HepG2 (cell line): ENCODE measurements around the gene MRE11. TPM values are rescaled to one million over a fixed set of nuclear protein-coding genes. Genes with fewer than 3 reads are reported as not detected.

Experiments
- ATAC-seq: fragments of 200-7000 bp; cut with Tn5 transposase; 3 replicates; pipeline ENCODE4 v1.9.1; 2020; ENCODE audit warnings: mild to moderate bottlenecking, moderate library complexity
- BruUV-seq: library from RNA; stranded (reverse); fragments of 400-500 nt; replicated peaks from 2 replicates; lab custom pipeline; 2021; lab: Mats Ljungman, UMichigan
- CTCF ChIA-PET: fragments of 300-600 bp; formaldehyde crosslinking; extraction: SDS; loops from one replicate; lab custom pipeline; 2021; ENCODE audit warnings: low total read pairs, inconsistent platforms, low intra/inter-chr PET ratio; lab: Yijun Ruan, JAX
- POLR2A ChIA-PET: fragments of 350-600 bp; sonication (Branson Sonifier 250); formaldehyde crosslinking; loops from one replicate; lab custom pipeline; 2020; ENCODE audit warnings: antibody characterized with exemption, inconsistent platforms; lab: Yijun Ruan, JAX
- DNase-seq: peaks from one replicate; pipeline ENCODE4 v3.0.0-alpha.2; 2015; ENCODE audit warnings: low spot score
- FAIRE-seq: peaks from 3 replicates; lab custom pipeline; 2011; peaks lifted over from hg19 to GRCh38; lab: Jason Lieb, UNC
- H2AFZ ChIP-seq: one replicate; pipeline ENCODE4 v1.6.1; 2011; ENCODE audit warnings: low read length, inconsistent platforms
- H3K27ac ChIP-seq: fragments of 300-600 bp; 3 replicates; pipeline ENCODE4 v1.8.0; 2011; ENCODE audit warnings: mixed run types, mild to moderate bottlenecking, mixed read lengths, low read length, inconsistent platforms; ENCODE audit not compliant: insufficient read depth; ENCODE audit errors: extremely low read length
- H3K27me3 ChIP-seq, 2 experiments: fragments of 200-600 bp in 1 of 2; 2 replicates in 1 of 2; 3 replicates in 1 of 2; pipeline versions ENCODE4 v1.6.0 to v1.8.0; 2011; ENCODE audit warnings: low read length in 2 of 2, mild to moderate bottlenecking in 2 of 2, moderate library complexity in 2 of 2, inconsistent platforms in 1 of 2; ENCODE audit not compliant: insufficient read depth in 2 of 2, control insufficient read depth in 1 of 2
- H3K36me3 ChIP-seq, 2 experiments: fragments of 200-600 bp in 1 of 2; replicated peaks in 1 of 2; 2 replicates in 1 of 2; 3 replicates in 1 of 2; pipeline versions ENCODE4 v1.5.1 to v1.8.0; 2011; ENCODE audit warnings: low read length in 2 of 2, inconsistent platforms in 1 of 2; ENCODE audit not compliant: insufficient read depth in 2 of 2, control insufficient read depth in 1 of 2
- H3K4me1 ChIP-seq: 2 replicates; pipeline ENCODE4 v1.5.1; 2012; ENCODE audit warnings: low read length, inconsistent platforms; ENCODE audit not compliant: insufficient read depth
- H3K4me2 ChIP-seq: 2 replicates; pipeline ENCODE4 v1.6.0; 2011; ENCODE audit warnings: low read depth, low read length, inconsistent platforms
- H3K4me3 ChIP-seq, 3 experiments: fragments of 200-600 bp in 1 of 3; sonication (generic), shearing (Covaris generic) in 1 of 3; replicated peaks in 1 of 3; 2 replicates each; pipeline ENCODE4 v1.5.1; 2011 to 2016; ENCODE audit warnings: low read length in 3 of 3, inconsistent platforms in 2 of 3, low read depth in 2 of 3, mild to moderate bottlenecking in 2 of 3, control low read depth in 1 of 3, mixed read lengths in 1 of 3; ENCODE audit not compliant: insufficient read depth in 1 of 3
- H3K79me2 ChIP-seq: one replicate; pipeline ENCODE4 v1.6.1; 2011; ENCODE audit warnings: low read length, inconsistent platforms; ENCODE audit not compliant: insufficient read depth
- H3K9ac ChIP-seq: 2 replicates; pipeline ENCODE4 v1.6.0; 2011; ENCODE audit warnings: mild to moderate bottlenecking, low read depth, low read length, inconsistent platforms; ENCODE audit not compliant: insufficient read depth
- H3K9me3 ChIP-seq: 2 replicates; pipeline ENCODE4 v1.5.1; 2012; ENCODE audit warnings: mild to moderate bottlenecking, low read length
- H4K20me1 ChIP-seq: 2 replicates; pipeline ENCODE4 v1.6.0; 2011; ENCODE audit warnings: inconsistent platforms, mild to moderate bottlenecking, low read length, moderate library complexity; ENCODE audit not compliant: insufficient read depth
- JUNB ChIP-seq: sonication (generic); formaldehyde crosslinking; IDR thresholded peaks from 2 replicates; pipeline ENCODE4 v1.8.0; 2022; ENCODE audit warnings: missing genetic modification reagents, mild to moderate bottlenecking, borderline replicate concordance
- SALL1 ChIP-seq: sonication (generic); formaldehyde crosslinking; IDR thresholded peaks from 2 replicates; pipeline ENCODE4 v1.8.0; 2022; ENCODE audit warnings: mild to moderate bottlenecking, missing genetic modification reagents
- SMC3 ChIP-seq: IDR thresholded peaks from 2 replicates; pipeline ENCODE4 v1.6.1; 2011; ENCODE audit warnings: low read length, improper control_type of control experiment
- STAG1 ChIP-seq: sonication (generic); formaldehyde crosslinking; IDR thresholded peaks from 2 replicates; pipeline ENCODE4 v1.4.0; 2020; ENCODE audit warnings: missing genetic modification reagents
- ZNF724P ChIP-seq: sonication (generic); formaldehyde crosslinking; IDR thresholded peaks from 2 replicates; pipeline ENCODE4 v1.8.0; 2022; ENCODE audit warnings: missing genetic modification reagents, borderline replicate concordance
- WGBS: methylation state at CpG from one replicate; pipeline ENCODE4 v1.1.6; 2017; ENCODE audit warnings: low lambda C conversion rate; 5-methylcytosine and 5-hydroxymethylcytosine counted together
- in situ Hi-C: cut with HindIII; loops from 2 replicates; pipeline ENCODE4 v1.10.0; 2017; ENCODE audit warnings: low pct_unique_long_range_greater_than_20kb; ENCODE audit not compliant: extremely low pct_ligation_motif_present
- intact Hi-C: fragments of 100-400 bp; cut with micrococcal nuclease; formaldehyde crosslinking; loops from one replicate; pipeline ENCODE4 v1.10.0; 2022; ENCODE audit not compliant: unreplicated experiment
- polyA plus RNA-seq, 8 experiments: library from polyadenylated mRNA; depleted of rRNA in 3 of 8; stranded (reverse) in 7 of 8; unstranded in 1 of 8; fragments of >200 nt; fragmentation: Illumina TruSeq in 4 of 8; extraction: Trizol in 4 of 8; gene quantifications; 2 replicates each; pipeline versions ENCODE4 v1.2.1 to v1.2.3, GENCODE V29; 2011 to 2016; ENCODE audit warnings: low read depth in 4 of 8, missing spikeins in 1 of 8, mixed read lengths in 1 of 8; ENCODE audit not compliant: insufficient read depth in 1 of 8
- total RNA-seq, 5 experiments: library from RNA; depleted of rRNA; stranded (reverse); fragments of >200 nt; fragmentation: Illumina TruSeq; extraction: Trizol; gene quantifications; 2 replicates each; pipeline ENCODE4 v1.2.3, GENCODE V29; 2016; ENCODE audit warnings: low read depth in 1 of 5
- TF ChIP-seq, protein P1 (sequence below): IDR thresholded peaks from 2 replicates; pipeline ENCODE4 v1.4.0; 2020; ENCODE audit warnings: mild to moderate bottlenecking, missing genetic modification reagents
- TF ChIP-seq, protein P2 (sequence below): sonication (generic); formaldehyde crosslinking; IDR thresholded peaks from 2 replicates; pipeline ENCODE4 v1.4.0; 2020; ENCODE audit warnings: missing genetic modification reagents
- TF ChIP-seq, protein P3 (sequence below): sonication (generic); formaldehyde crosslinking; IDR thresholded peaks from 2 replicates; pipeline ENCODE4 v1.5.0; 2020; ENCODE audit warnings: mild to moderate bottlenecking, missing genetic modification reagents, moderate library complexity
- TF ChIP-seq, protein P4 (sequence below): sonication (generic); formaldehyde crosslinking; IDR thresholded peaks from 2 replicates; pipeline ENCODE4 v1.4.0; 2020; ENCODE audit warnings: missing genetic modification reagents, borderline replicate concordance
- TF ChIP-seq, protein P5 (sequence below): IDR thresholded peaks from 2 replicates; pipeline ENCODE4 v1.6.1; 2012; ENCODE audit warnings: low read depth, low read length, improper control_type of control experiment

The MRE11 gene
- total and polyA plus RNA-seq, 2 of the 13 experiments (the other 11 are each of a cell fraction or from before 2014, with no cell fraction given), result 7.2 to 37.3 TPM

DNA sequence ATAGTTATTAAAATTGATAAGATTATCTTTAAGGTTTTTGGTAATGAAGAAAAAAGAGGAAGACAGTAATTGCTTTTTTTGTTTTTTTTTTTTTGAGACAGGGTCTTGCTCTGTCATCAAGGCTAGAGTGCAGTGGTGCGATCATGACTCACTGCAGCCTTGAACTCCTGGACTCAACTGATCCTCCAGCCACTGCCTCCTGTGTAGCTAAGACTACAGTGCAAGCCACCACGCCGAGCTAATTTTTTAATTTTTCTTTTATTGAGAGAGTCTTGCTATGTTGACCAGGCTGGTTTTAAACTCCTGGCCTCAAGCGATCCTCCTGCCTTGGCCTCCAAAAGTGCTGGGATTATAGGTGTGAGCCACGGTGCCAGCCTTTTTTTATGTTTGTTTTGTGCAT lies 12.9 kb upstream of the MRE11 start (continued):
- TF ChIP-seq, protein P1, sequence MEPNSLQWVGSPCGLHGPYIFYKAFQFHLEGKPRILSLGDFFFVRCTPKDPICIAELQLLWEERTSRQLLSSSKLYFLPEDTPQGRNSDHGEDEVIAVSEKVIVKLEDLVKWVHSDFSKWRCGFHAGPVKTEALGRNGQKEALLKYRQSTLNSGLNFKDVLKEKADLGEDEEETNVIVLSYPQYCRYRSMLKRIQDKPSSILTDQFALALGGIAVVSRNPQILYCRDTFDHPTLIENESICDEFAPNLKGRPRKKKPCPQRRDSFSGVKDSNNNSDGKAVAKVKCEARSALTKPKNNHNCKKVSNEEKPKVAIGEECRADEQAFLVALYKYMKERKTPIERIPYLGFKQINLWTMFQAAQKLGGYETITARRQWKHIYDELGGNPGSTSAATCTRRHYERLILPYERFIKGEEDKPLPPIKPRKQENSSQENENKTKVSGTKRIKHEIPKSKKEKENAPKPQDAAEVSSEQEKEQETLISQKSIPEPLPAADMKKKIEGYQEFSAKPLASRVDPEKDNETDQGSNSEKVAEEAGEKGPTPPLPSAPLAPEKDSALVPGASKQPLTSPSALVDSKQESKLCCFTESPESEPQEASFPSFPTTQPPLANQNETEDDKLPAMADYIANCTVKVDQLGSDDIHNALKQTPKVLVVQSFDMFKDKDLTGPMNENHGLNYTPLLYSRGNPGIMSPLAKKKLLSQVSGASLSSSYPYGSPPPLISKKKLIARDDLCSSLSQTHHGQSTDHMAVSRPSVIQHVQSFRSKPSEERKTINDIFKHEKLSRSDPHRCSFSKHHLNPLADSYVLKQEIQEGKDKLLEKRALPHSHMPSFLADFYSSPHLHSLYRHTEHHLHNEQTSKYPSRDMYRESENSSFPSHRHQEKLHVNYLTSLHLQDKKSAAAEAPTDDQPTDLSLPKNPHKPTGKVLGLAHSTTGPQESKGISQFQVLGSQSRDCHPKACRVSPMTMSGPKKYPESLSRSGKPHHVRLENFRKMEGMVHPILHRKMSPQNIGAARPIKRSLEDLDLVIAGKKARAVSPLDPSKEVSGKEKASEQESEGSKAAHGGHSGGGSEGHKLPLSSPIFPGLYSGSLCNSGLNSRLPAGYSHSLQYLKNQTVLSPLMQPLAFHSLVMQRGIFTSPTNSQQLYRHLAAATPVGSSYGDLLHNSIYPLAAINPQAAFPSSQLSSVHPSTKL (CRISPR knock-in tag), result 0 out of 2 replicates have a peak, but pooled peaks have one; percentile 17
- 0 out of 2 replicates have a peak, but pooled peaks have one; percentile 19 for TF ChIP-seq SALL1
- TF ChIP-seq, protein P2, sequence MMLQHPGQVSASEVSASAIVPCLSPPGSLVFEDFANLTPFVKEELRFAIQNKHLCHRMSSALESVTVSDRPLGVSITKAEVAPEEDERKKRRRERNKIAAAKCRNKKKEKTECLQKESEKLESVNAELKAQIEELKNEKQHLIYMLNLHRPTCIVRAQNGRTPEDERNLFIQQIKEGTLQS (CRISPR knock-in tag), result peak; percentile 59

DNA sequence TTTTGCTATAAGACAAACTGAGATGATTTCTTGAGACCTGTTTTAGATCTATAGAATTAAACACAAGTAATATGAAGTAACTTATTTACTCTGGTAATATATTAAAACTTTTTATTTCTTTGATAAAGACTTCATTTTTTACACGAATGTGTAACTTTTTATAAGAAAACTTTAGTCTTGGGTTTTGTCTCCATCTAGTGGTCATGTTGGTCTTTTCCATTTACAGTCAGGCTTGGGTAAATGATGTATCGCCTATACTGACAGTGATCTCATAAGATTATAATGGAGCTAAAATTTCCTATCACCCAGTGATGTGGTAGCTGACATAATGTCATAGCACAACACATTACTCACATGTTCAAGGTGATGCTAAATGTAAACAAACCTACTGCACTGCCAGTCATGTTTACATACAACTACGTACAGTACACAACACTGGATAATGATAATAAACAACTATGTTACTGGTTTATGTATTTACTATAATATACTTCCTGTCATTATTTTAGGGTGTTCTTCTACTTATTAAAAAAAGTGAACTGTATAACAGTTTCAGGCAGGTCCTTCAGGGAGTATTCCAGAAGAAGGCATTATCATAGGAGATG lies 11.1 kb upstream of the MRE11 start:
- Histone ChIP-seq H3K79me2 (no peaks in the 10 kb centered on the region), H3K9ac (no peak overlapping the region), H3K27me3 (no peaks in the 10 kb centered on the region), H3K36me3 (no peaks in the 10 kb centered on the region; a peak in 1 of 5 replicates), H3K4me3 (no peak overlapping the region), H3K4me1 (peaks cover 12% of the 10 kb centered on the region), H2AFZ (no peak overlapping the region), H4K20me1 (no peaks in the 10 kb centered on the region), H3K4me2 (no peak overlapping the region), H3K9me3 (no peaks in the 10 kb centered on the region), H3K27ac (no peak overlapping the region)
- no TSS peak for BruUV-seq
- DNase-seq, result peak; percentile 43
- 11% methylated on average over 3 of the region's 3 CpGs for WGBS
- TF ChIP-seq, protein P3, sequence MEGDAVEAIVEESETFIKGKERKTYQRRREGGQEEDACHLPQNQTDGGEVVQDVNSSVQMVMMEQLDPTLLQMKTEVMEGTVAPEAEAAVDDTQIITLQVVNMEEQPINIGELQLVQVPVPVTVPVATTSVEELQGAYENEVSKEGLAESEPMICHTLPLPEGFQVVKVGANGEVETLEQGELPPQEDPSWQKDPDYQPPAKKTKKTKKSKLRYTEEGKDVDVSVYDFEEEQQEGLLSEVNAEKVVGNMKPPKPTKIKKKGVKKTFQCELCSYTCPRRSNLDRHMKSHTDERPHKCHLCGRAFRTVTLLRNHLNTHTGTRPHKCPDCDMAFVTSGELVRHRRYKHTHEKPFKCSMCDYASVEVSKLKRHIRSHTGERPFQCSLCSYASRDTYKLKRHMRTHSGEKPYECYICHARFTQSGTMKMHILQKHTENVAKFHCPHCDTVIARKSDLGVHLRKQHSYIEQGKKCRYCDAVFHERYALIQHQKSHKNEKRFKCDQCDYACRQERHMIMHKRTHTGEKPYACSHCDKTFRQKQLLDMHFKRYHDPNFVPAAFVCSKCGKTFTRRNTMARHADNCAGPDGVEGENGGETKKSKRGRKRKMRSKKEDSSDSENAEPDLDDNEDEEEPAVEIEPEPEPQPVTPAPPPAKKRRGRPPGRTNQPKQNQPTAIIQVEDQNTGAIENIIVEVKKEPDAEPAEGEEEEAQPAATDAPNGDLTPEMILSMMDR (CRISPR knock-in tag), result peak; percentile 63
- TF ChIP-seq SMC3 (peak; percentile 34), ZNF724P (CRISPR knock-in tag) (no peak), STAG1 (CRISPR knock-in tag) (peak; percentile 73), JUNB (no peak)
- TF ChIP-seq, protein P4, sequence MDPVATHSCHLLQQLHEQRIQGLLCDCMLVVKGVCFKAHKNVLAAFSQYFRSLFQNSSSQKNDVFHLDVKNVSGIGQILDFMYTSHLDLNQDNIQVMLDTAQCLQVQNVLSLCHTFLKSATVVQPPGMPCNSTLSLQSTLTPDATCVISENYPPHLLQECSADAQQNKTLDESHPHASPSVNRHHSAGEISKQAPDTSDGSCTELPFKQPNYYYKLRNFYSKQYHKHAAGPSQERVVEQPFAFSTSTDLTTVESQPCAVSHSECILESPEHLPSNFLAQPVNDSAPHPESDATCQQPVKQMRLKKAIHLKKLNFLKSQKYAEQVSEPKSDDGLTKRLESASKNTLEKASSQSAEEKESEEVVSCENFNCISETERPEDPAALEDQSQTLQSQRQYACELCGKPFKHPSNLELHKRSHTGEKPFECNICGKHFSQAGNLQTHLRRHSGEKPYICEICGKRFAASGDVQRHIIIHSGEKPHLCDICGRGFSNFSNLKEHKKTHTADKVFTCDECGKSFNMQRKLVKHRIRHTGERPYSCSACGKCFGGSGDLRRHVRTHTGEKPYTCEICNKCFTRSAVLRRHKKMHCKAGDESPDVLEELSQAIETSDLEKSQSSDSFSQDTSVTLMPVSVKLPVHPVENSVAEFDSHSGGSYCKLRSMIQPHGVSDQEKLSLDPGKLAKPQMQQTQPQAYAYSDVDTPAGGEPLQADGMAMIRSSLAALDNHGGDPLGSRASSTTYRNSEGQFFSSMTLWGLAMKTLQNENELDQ (CRISPR knock-in tag), result no peak
- TF ChIP-seq, protein P5, sequence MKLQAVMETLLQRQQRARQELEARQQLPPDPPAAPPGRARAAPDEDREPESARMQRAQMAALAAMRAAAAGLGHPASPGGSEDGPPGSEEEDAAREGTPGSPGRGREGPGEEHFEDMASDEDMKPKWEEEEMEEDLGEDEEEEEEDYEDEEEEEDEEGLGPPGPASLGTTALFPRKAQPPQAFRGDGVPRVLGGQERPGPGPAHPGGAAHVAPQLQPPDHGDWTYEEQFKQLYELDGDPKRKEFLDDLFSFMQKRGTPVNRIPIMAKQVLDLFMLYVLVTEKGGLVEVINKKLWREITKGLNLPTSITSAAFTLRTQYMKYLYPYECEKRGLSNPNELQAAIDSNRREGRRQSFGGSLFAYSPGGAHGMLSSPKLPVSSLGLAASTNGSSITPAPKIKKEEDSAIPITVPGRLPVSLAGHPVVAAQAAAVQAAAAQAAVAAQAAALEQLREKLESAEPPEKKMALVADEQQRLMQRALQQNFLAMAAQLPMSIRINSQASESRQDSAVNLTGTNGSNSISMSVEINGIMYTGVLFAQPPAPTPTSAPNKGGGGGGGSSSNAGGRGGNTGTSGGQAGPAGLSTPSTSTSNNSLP, result peak; percentile 68; the same call in 1 of the 2 replicates
- peak; percentile 67 for ATAC-seq
- POLR2A ChIA-PET, result no interaction called here
- CTCF ChIA-PET, result interaction anchor here (1.2 to 2.1 kb wide), 5 partner anchors 98 to 610 kb away, joined by 3 to 16 read pairs (median 5); no protein-coding TSS in a partner anchor
- in situ Hi-C loops (loop anchor here (5.0 to 10.0 kb wide), 3 partner anchors 177 to 590 kb away; no protein-coding TSS in a partner anchor), intact Hi-C loops (loop anchor here (1.0 to 5.0 kb wide), 5 partner anchors 86 to 610 kb away; no protein-coding TSS in a partner anchor)
- FAIRE-seq, result no peak
